A204.1 (cell line): ENCODE data around the gene MTHFSD.

Experiments
- FAIRE-seq: peaks from 2 replicates; lab custom pipeline; 2012; peaks lifted over from hg19 to GRCh38; lab: Jason Lieb, UNC

Gene MTHFSD

GRCh38 chr16:86500708-86501510 is 54.1 kb downstream of the MTHFSD start:
- no peak for FAIRE-seq

GRCh38 chr16:86499889-86500707 is 54.9 kb downstream of the MTHFSD start:
- FAIRE-seq, result no peak

GRCh38 chr16:86499440-86499786 is 55.6 kb downstream of the MTHFSD start:
- no peak for FAIRE-seq

- FAIRE-seq, result no peak
These were observed 56.2 kb downstream of the MTHFSD start for GRCh38 chr16:86498671-86499439.

GRCh38 chr16:86498155-86498670 is 56.8 kb downstream of the MTHFSD start:
- FAIRE-seq, result no peak

GRCh38 chr16:86497551-86498021 is 57.4 kb downstream of the MTHFSD start:
- no peak for FAIRE-seq

- FAIRE-seq, result no peak
These were observed 58.0 kb downstream of the MTHFSD start for GRCh38 chr16:86496929-86497461.

- no peak for FAIRE-seq
These were observed 58.6 kb downstream of the MTHFSD start for GRCh38 chr16:86496262-86496928.

- no peak for FAIRE-seq
These were observed 59.2 kb downstream of the MTHFSD start for GRCh38 chr16:86495756-86496261.

GRCh38 chr16:86495357-86495701 is 59.7 kb downstream of the MTHFSD start:
- FAIRE-seq, result no peak

- no peak for FAIRE-seq
These were observed 60.3 kb downstream of the MTHFSD start for GRCh38 chr16:86494565-86495356.

GRCh38 chr16:86494039-86494564 is 60.9 kb downstream of the MTHFSD start:
- no peak for FAIRE-seq

- FAIRE-seq, result no peak
These were observed 61.9 kb downstream of the MTHFSD start for GRCh38 chr16:86492961-86493629.

GRCh38 chr16:86492267-86492960 is 62.6 kb downstream of the MTHFSD start:
- FAIRE-seq, result no peak

GRCh38 chr16:86491640-86492023 is 63.4 kb downstream of the MTHFSD start:
- FAIRE-seq, result no peak

GRCh38 chr16:86490859-86491639 is 64.0 kb downstream of the MTHFSD start:
- no peak for FAIRE-seq

GRCh38 chr16:86485746-86486145 is 69.3 kb downstream of the MTHFSD start:
- FAIRE-seq, result no peak

- no peak for FAIRE-seq
These were observed 70.8 kb downstream of the MTHFSD start for GRCh38 chr16:86484240-86484639.
